GM18505 (cell line): ENCODE results near the gene SNX11.

ENCODE experiments used
- ATAC-seq: cut with Tn5 transposase; IDR thresholded peaks from one replicate; pipeline ENCODE4 v1.9.1; 2021; ENCODE audit not compliant: unreplicated experiment
- POLR2A ChIP-seq: IDR thresholded peaks from 4 replicates; pipeline ENCODE4 v1.6.1; 2011; ENCODE audit warnings: borderline replicate concordance; ENCODE audit not compliant: insufficient read depth, insufficient read length; ENCODE audit errors: extremely low read depth

The SNX11 gene

GRCh38 chr17:48106802-48107136 is 797 bp upstream of the SNX11 start:
- no peak for TF ChIP-seq POLR2A
- ATAC-seq = no peak

- ATAC-seq = no peak
- TF ChIP-seq POLR2A = no peak
These were observed 3.2 kb downstream of the SNX11 start for GRCh38 chr17:48110761-48111160.

- no peak for ATAC-seq
- TF ChIP-seq POLR2A = peak; percentile 37
These were observed 4.3 kb downstream of the SNX11 start for GRCh38 chr17:48111937-48112241.

- peak; percentile 33 for TF ChIP-seq POLR2A
- ATAC-seq = no peak
These were observed 5.7 kb downstream of the SNX11 start for GRCh38 chr17:48113201-48113676.

- ATAC-seq = no peak
- TF ChIP-seq POLR2A = no peak
These were observed 14.5 kb downstream of the SNX11 start for GRCh38 chr17:48121923-48122664.

GRCh38 chr17:48122665-48123045 is 15.1 kb downstream of the SNX11 start:
- TF ChIP-seq POLR2A = no peak
- ATAC-seq = no peak

- no peak for TF ChIP-seq POLR2A
- no peak for ATAC-seq
These were observed 15.5 kb downstream of the SNX11 start for GRCh38 chr17:48123111-48123510.

GRCh38 chr17:48123776-48124388 is 16.3 kb downstream of the SNX11 start:
- no peak for ATAC-seq
- TF ChIP-seq POLR2A = no peak

- no peak for ATAC-seq
- TF ChIP-seq POLR2A = peak; percentile 26
These were observed 18.4 kb downstream of the SNX11 start for GRCh38 chr17:48125829-48126531.

- ATAC-seq = no peak
- peak; percentile 2 for TF ChIP-seq POLR2A
These were observed 18.9 kb downstream of the SNX11 start for GRCh38 chr17:48126532-48126850.

GRCh38 chr17:48127371-48128051 is 19.9 kb downstream of the SNX11 start:
- no peak for ATAC-seq
- TF ChIP-seq POLR2A = no peak

- ATAC-seq = no peak
- no peak for TF ChIP-seq POLR2A
These were observed 20.8 kb downstream of the SNX11 start for GRCh38 chr17:48128400-48128799.

GRCh38 chr17:48129981-48130380 is 22.4 kb downstream of the SNX11 start:
- ATAC-seq = no peak
- TF ChIP-seq POLR2A = no peak

- no peak for TF ChIP-seq POLR2A
These were observed 23.8 kb downstream of the SNX11 start for GRCh38 chr17:48131216-48131824.

GRCh38 chr17:48132385-48132784 is 24.8 kb downstream of the SNX11 start:
- ATAC-seq = no peak
- no peak for TF ChIP-seq POLR2A

More at GRCh38 chr17:48131216-48131824, 23.8 kb downstream of the SNX11 start:
- no peak for ATAC-seq
